Vagina (tissue), 2 donors: ENCODE results near the gene SMAD5.

Experiments used
- CTCF ChIP-seq, 3 experiments: fragments of 450-650 bp in 2 of 3; fragments of 200-600 bp in 1 of 3; sonication (generic) in 1 of 3; IDR thresholded peaks; one replicate each; pipeline ENCODE4 v1.5.1; 2017 to 2019; ENCODE audit warnings: antibody characterized with exemption in 3 of 3, mild to moderate bottlenecking in 2 of 3, moderate library complexity in 2 of 3
- POLR2A ChIP-seq, 2 donors: fragments of 450-650 bp; IDR thresholded peaks; one replicate each; pipeline ENCODE4 v1.6.1; 2017; ENCODE audit warnings: antibody characterized with exemption in 2 of 2, mild to moderate bottlenecking in 2 of 2, moderate library complexity in 2 of 2
- POLR2AphosphoS5 ChIP-seq, 2 donors: sonication (generic); formaldehyde crosslinking; IDR thresholded peaks; one replicate each; pipeline ENCODE4 v1.9.0; 2017; ENCODE audit warnings: antibody characterized with exemption in 2 of 2, mild to moderate bottlenecking in 2 of 2, low read depth in 1 of 2; ENCODE audit not compliant: insufficient read depth in 1 of 2

DNA sequence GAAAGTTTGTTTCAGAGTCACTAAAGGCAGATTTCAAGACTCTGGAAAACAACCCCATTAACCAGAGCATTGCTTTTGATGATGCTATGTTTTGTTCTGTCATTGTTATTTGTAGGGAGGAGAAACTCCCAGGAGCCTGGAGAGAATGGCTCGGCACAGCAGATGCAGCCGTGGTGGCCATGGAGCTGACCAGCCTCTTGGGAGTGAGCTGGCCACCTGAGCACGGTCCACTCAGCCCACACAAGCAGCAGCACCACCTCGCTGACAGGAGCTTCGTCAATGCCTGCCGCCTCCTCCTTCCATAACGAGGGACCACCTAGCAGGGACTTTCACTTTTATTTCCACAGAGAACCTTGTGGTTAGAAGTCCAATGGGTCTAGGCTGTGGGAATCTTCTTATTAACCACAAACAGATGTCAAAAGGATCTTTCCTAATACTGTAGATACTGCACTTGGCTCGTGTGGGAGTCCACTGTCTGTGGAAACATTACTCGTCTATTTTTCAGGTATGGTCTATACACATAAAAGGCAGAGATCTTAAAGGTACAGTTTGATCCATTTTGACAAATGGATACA, 81.4 kb downstream of the SMAD5 start:
- TF ChIP-seq CTCF (IDR thresholded peaks at IDR 0.05) (no peak), POLR2A (IDR thresholded peaks at IDR 0.05) (no peak), POLR2AphosphoS5 (IDR thresholded peaks at IDR 0.05; ENCODE audit: insufficient read depth in 1 of 2, low read depth in 1 of 2) (no peak)
